Measurements from ENCODE around the gene CCDC201. TPM values are rescaled to one million over a fixed set of nuclear protein-coding genes. Genes with fewer than 3 reads are reported as not detected.

The CCDC201 gene
- total RNA-seq (not detected), polyA plus RNA-seq (not detected)
- long read RNA-seq, donor 1: 0 reads
- long read RNA-seq, donor 2: 0 reads

- WGBS, 5 donors: 81 to 95% (median 86%) methylated on average over 3 to 7 of the region's 7 CpGs
- intact Hi-C loops (cut with DNase I; ENCODE audit: low total_unique reads): no loop called here
- DNase-seq: no peak
Observed at GRCh38 chr7:45873035-45873354, at the start of gene CCDC201. Gene CCDC201 (minus strand): TSS chr7:45873082. CDS start chr7:45873007, 75 bp downstream.

GRCh38 chr7:45921699-45922519, 49.0 kb upstream of the CCDC201 start:
- peaks cover 0 to 81% (median 39%) of the 10 kb centered on the region in 7 donors for H3K27me3 ChIP-seq (replicated peaks in 1 of 7)
- H3K9me3 ChIP-seq: no peaks in the 10 kb centered on the region
- H3K4me3 ChIP-seq: peak overlapping the region in 7 of 8 donors; percentile 32 to 68 (median 40)
- intact Hi-C loops (cut with DNase I; ENCODE audit: low total_unique reads): loop anchor here (5.0 to 10.0 kb wide), 3 partner anchors 430 to 1253 kb away; no protein-coding TSS in a partner anchor
- no peak for TF ChIP-seq POLR2AphosphoS5 (IDR thresholded peaks at IDR 0.05)
- TF ChIP-seq POLR2A (IDR thresholded peaks at IDR 0.05): no peak
- peak in 10 of 11 experiments; percentile 26 to 76 (median 62) for TF ChIP-seq CTCF (IDR thresholded peaks at IDR 0.05 in 8 of 11, conservative IDR thresholded peaks at IDR 0.05 in 3 of 11)
- peaks cover 5 to 59% (median 40%) of the 10 kb centered on the region in 6 donors for H3K4me1 ChIP-seq
- H3K36me3 ChIP-seq: no peaks in the 10 kb centered on the region
- WGBS, 5 donors: 4 to 8% (median 5%) methylated on average over 36 of the region's 36 CpGs
- DNase-seq: no peak
- H3K27ac ChIP-seq: peak overlapping the region in 4 of 8 donors; percentile 51 to 67 (median 63)

More at GRCh38 chr7:45873035-45873354, at the start of gene CCDC201:
- Histone ChIP-seq H3K4me1 (no peaks in the 10 kb centered on the region), H3K27me3 (replicated peaks in 1 of 7) (peaks cover 0 to 5% (median 0%) of the 10 kb centered on the region in 7 donors), H3K27ac (no peak within 1 kb of the TSS), H3K36me3 (no peaks in the 10 kb centered on the region), H3K4me3 (no peak within 1 kb of the TSS), H3K9me3 (peaks cover 0 to 9% (median 2%) of the 10 kb centered on the region in 8 donors)
- TF ChIP-seq POLR2A (IDR thresholded peaks at IDR 0.05): no peak
- no peak for TF ChIP-seq CTCF (IDR thresholded peaks at IDR 0.05 in 8 of 11, conservative IDR thresholded peaks at IDR 0.05 in 3 of 11)
- TF ChIP-seq POLR2AphosphoS5 (IDR thresholded peaks at IDR 0.05): no peak

- intact Hi-C loops (cut with DNase I; ENCODE audit: low total_unique reads): loop anchor here (5.0 to 10.0 kb wide), 3 partner anchors 431 to 1253 kb away; no protein-coding TSS in a partner anchor
- peaks cover 0 to 86% (median 39%) of the 10 kb centered on the region in 7 donors for H3K27me3 ChIP-seq (replicated peaks in 1 of 7)
- TF ChIP-seq POLR2AphosphoS5 (IDR thresholded peaks at IDR 0.05): no peak
- no peak for TF ChIP-seq CTCF (IDR thresholded peaks at IDR 0.05 in 8 of 11, conservative IDR thresholded peaks at IDR 0.05 in 3 of 11)
- no peak for TF ChIP-seq POLR2A (IDR thresholded peaks at IDR 0.05)
- H3K4me3 ChIP-seq: peak overlapping the region; percentile 18 to 68 (median 40)
- peak overlapping the region in 4 of 8 donors; percentile 51 to 67 (median 63) for H3K27ac ChIP-seq
- H3K36me3 ChIP-seq: peaks cover 0 to 3% (median 0%) of the 10 kb centered on the region in 6 donors
- no peaks in the 10 kb centered on the region for H3K9me3 ChIP-seq
- WGBS, 5 donors: 2 to 12% (median 4%) methylated on average over 18 to 31 of the region's 31 CpGs
- H3K4me1 ChIP-seq: peaks cover 5 to 59% (median 40%) of the 10 kb centered on the region in 6 donors
- DNase-seq: no peak
Observed at GRCh38 chr7:45921381-45921698, 48.5 kb upstream of the CCDC201 start.
